ENCODE results near the gene TTC23L.
A peak's percentile ranks its signal among the peaks of the same experiment; 100 is the strongest.
"Not testable (repeated sequence)": the region's sequence is repeated elsewhere in the genome, so short reads cannot be mapped to it uniquely, and the experiment has no call there.

The TTC23L gene

GRCh38 chr5:34881246-34881645 lies 42.3 kb downstream of the TTC23L start:
- DNase-seq, result no peak

GRCh38 chr5:34886392-34887119 lies 47.6 kb downstream of the TTC23L start:
- DNase-seq, result no peak

DNA sequence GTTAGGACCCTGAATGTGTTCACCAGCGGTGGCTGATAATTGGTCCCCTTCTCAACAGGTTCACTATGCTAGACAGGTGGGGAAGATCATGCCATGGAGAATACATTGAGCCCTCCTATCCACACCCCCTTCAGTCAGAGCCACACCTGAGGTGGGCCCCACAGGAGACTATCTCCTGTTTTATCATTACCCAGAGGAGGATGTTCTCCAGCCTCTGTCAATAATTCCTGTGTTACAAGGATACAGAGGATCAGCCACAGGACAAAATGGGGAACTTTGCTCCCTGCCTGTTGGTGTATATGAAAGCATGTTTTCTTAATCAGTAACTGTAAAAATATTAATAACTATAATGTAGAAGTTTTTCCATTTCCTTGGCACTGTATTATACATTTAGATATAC lies 50.4 kb downstream of the TTC23L start:
- DNase-seq, result no peak

- no peak for DNase-seq
Observed at GRCh38 chr5:34891981-34892380, 53.0 kb downstream of the TTC23L start.

DNA sequence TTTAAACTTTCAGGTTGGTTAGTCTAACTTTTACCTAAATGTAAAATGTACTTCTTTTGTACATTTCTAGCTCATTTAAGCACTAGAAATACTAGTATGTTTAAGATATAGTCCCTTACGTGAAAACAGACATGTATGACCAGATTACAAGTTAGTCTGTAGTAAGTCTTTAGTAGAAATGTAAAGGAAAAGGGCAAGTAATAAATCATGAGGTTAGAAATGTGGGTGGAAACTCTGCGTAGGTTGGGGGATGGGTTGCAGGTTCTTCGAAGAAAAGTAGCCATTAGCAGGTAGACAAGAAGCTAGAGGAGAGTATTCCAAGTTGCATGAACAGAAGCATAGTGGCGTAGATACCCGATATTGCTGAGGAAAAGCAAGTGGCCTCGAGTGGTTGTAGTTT lies 53.5 kb downstream of the TTC23L start:
- DNase-seq, result no peak

- no peak for DNase-seq
Observed at GRCh38 chr5:34894716-34895115, 55.8 kb downstream of the TTC23L start.

- DNase-seq, result no peak
Observed at GRCh38 chr5:34895641-34896419, 56.9 kb downstream of the TTC23L start.

GRCh38 chr5:34897646-34898045 lies 58.7 kb downstream of the TTC23L start:
- DNase-seq, result no peak

GRCh38 chr5:34898258-34898895 lies 59.4 kb downstream of the TTC23L start:
- DNase-seq, result peak; percentile 26

DNA sequence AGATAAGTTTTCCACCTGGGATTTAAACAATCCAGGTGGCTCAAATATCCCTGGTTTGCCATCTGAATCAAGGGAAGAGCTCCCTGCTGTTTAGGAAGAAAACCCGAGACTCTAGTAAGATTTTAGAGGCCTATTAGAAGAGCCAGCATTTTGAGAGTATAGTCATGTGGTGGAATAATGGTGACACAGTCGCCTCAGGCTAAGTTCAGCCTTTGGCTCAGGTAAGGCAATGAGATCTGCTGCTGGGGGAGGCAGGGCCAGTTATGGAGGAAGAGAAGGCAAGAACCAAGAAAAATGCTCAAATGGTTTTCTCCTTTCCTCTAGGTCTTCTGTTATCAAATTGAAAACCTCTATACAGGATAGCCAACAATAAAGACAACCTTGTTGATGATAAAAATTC lies 60.1 kb downstream of the TTC23L start:
- DNase-seq, result no peak

DNA sequence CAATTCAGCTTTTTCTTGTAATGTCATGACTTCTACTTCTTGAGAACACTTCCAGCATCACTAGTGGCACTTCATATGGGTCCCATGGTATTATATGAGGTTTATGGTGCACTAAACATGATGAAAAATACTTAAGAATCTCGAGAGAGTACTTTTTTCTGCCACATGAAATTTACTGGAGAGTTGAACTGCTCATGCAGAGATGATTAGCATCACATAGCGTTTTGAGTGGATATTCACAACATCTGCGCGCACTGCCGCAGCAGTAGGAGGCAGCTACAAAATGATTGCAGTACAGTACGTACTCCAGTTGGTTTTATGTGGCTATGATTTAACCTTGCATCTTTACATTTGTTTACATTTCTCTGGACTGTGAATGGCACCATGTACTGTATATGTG lies 61.7 kb downstream of the TTC23L start:
- no peak for DNase-seq

DNA sequence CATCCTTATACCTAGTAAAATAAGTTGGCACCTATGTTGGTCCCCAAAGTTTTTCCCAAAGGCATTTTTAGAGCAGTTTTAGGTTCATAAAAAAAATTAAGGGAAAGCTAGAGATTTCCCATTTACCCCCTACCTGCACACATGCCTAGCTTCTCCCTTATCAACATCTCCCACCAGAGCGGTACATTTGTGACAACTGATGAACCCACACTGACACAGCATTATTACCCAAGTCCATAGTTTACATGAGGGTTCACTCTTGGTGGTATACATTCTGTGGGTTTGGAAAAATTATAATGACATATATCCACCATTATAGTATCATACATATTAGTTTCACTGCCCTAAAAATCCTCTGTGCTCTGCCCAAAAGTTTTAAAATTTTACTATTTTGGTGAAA lies 64.3 kb downstream of the TTC23L start:
- no peak for DNase-seq

- no peak for DNase-seq
Observed at GRCh38 chr5:34905564-34905963, 66.6 kb downstream of the TTC23L start.

DNA sequence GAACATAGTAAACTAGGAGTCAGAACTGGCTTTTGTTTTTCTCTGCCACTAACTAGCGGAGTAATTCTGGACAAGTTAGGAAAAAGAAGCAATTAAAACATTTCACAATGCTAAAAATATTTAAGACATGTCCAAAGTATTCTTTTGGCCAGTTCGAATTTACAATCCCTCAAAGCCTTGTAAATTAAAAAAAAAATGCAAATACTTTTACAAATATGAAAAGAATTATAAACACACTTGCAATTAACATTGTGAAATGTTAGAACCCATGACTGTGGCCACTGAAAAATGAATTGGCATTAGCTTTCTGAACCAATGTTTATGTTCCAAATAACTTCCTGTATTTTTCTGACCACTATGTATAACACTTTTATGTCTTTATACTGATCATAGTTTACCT lies 74.1 kb downstream of the TTC23L start:
- DNase-seq, result no peak

GRCh38 chr5:34914671-34915138 lies 75.7 kb downstream of the TTC23L start:
- DNase-seq, result no peak

- peak; percentile 94 for DNase-seq
Observed at GRCh38 chr5:34915139-34915855, 76.3 kb downstream of the TTC23L start, which contains the start of the genes BRIX1 and RAD1. Gene BRIX1, plus strand, starts transcription at chr5:34915711. Its CDS starts 28 bp downstream, at chr5:34915739. Gene RAD1, minus strand, starts transcription at chr5:34915504. Its CDS starts 612 bp downstream, at chr5:34914892.

DNA sequence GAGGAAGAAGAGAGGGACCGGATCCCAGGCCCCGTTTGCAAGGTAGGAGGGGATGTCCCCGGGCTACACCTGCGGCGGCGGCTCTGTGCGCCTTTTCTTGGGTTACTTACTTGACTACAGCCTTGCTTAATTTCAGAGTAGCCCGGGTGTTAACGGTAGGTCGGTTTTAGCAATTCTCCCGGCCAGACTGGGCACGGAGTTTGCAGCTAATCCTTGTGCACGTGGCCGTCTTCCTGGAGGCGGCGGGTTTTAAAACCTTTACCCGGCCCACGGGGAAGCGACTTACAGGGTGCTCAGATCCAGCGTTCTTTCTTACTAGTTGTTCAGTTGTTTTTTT lies 76.9 kb downstream of the TTC23L start:
- no peak for DNase-seq

GRCh38 chr5:34916518-34916917 lies 77.6 kb downstream of the TTC23L start:
- no peak for DNase-seq

- DNase-seq, result no peak
Observed at GRCh38 chr5:34918025-34918424, 79.1 kb downstream of the TTC23L start.

DNA sequence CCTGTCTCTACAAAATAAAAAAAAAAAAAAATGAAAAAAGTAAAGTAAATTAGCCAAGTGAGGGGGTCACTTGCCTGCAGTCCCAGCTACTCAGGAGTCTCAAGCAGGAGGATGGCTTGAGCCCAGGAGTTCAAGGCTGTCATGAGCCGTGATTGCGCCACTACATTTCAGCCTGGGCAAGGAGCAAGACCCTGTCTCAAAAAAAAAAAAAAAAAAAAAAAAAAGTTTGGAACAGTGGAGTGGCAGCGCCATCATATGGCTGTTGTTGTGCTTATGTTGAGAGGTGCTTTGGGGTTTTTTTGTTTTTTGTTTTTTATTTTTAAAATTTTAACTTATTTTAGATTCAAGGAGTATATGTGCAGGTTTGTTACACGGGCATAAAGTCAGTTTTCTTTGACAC lies 80.1 kb downstream of the TTC23L start:
- DNase-seq, result no peak

DNA sequence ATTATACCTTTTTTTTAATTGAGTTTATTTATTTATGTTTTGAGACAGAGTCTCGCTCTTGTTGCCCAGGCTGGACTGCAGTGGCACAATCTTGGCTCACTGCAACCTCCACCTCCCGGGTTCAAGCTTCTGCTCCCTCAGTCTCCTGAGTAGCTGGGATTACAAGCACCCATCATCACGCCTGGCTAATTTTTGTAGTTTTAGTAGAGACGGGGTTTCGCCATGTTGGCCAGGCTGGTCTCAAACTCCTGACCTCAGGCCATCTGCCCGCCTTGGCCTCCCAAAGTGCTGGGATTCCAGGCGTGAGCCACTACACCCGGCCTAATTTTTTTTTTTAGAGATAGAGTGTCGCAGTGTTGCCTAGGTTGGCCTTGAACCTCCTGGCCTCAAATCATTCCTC lies 84.3 kb downstream of the TTC23L start:
- not testable (repeated sequence) for DNase-seq

GRCh38 chr5:34923694-34924461 lies 84.9 kb downstream of the TTC23L start:
- peak; percentile 4 for DNase-seq
